A673 (cell line): ENCODE data around the gene MS4A4E. TPM values are rescaled to one million over a fixed set of nuclear protein-coding genes. Genes with fewer than 3 reads are reported as not detected.
"Not testable (repeated sequence)": the region's sequence is repeated elsewhere in the genome, so short reads cannot be mapped to it uniquely, and the experiment has no call there.

Experiments
- BruUV-seq: library from RNA; stranded (reverse); fragments of 400-500 nt; replicated peaks from 2 replicates; lab custom pipeline; 2021; lab: Mats Ljungman, UMichigan
- CTCF ChIA-PET: fragments of 300-600 bp; sonication (Branson Sonifier 250); formaldehyde crosslinking; loops from one replicate; lab custom pipeline; 2022; ENCODE audit warnings: antibody characterized with exemption; lab: Charles Lee
- POLR2A ChIA-PET: fragments of 300-600 bp; sonication (Branson Sonifier 250); formaldehyde crosslinking; loops from one replicate; lab custom pipeline; 2022; ENCODE audit warnings: antibody characterized with exemption; ENCODE audit not compliant: low non-redundant PET; lab: Charles Lee
- DNase-seq: peaks from one replicate; pipeline ENCODE4 v3.0.0-alpha.2; 2015; ENCODE audit warnings: low spot score
- H3K27ac ChIP-seq: fragments of 200-600 bp; sonication (generic); 2 replicates; pipeline ENCODE4 v1.5.1; 2016; ENCODE audit warnings: mixed run types, low read depth, mild to moderate bottlenecking, mixed read lengths, antibody characterized with exemption, low read length; ENCODE audit not compliant: poor library complexity, severe bottlenecking
- H3K27me3 ChIP-seq: fragments of 200-600 bp; sonication (generic); replicated peaks from 2 replicates; pipeline ENCODE4 v1.6.1; 2017; ENCODE audit warnings: mixed run types, low read depth, mild to moderate bottlenecking, mixed read lengths, antibody characterized with exemption, low read length; ENCODE audit not compliant: insufficient read depth, poor library complexity
- H3K36me3 ChIP-seq: fragments of 200-600 bp; sonication (generic); 2 replicates; pipeline ENCODE4 v1.6.1; 2016; ENCODE audit warnings: mixed run types, mild to moderate bottlenecking, mixed read lengths, antibody characterized with exemption, low read length; ENCODE audit not compliant: insufficient read depth, poor library complexity, severe bottlenecking
- H3K4me1 ChIP-seq: fragments of 200-600 bp; sonication (generic); 2 replicates; pipeline ENCODE4 v1.6.1; 2017; ENCODE audit warnings: mixed run types, mild to moderate bottlenecking, mixed read lengths, antibody characterized with exemption, low read length; ENCODE audit not compliant: insufficient read depth, poor library complexity, severe bottlenecking
- H3K4me3 ChIP-seq: fragments of 200-600 bp; sonication (generic); 2 replicates; pipeline ENCODE4 v1.5.1; 2016; ENCODE audit warnings: low read depth, mixed run types, mild to moderate bottlenecking, mixed read lengths, low read length; ENCODE audit not compliant: poor library complexity, severe bottlenecking
- H3K9me3 ChIP-seq: fragments of 200-600 bp; sonication (generic); 2 replicates; pipeline ENCODE4 v1.6.1; 2016; ENCODE audit warnings: mixed run types, low read depth, mild to moderate bottlenecking, mixed read lengths, antibody characterized with exemption, low read length; ENCODE audit not compliant: poor library complexity, severe bottlenecking
- CTCF ChIP-seq: fragments of 300-800, 200-600 bp; sonication (generic); conservative IDR thresholded peaks from 2 replicates; pipeline ENCODE4 v1.5.1; 2017; ENCODE audit warnings: low read depth, mild to moderate bottlenecking, antibody characterized with exemption, low read length, moderate library complexity, mixed read lengths
- EZH2 ChIP-seq: fragments of 200-600 bp; sonication (generic); IDR thresholded peaks from 2 replicates; pipeline ENCODE4 v1.6.1; 2017; ENCODE audit warnings: borderline replicate concordance, low read depth, mild to moderate bottlenecking, mixed read lengths, antibody characterized with exemption, low read length; ENCODE audit not compliant: poor library complexity, severe bottlenecking
- intact Hi-C: fragments of 100-400 bp; cut with micrococcal nuclease; formaldehyde crosslinking; loops from one replicate; pipeline ENCODE4 v1.10.0; 2022; ENCODE audit not compliant: unreplicated experiment
- total RNA-seq: library from RNA; stranded (reverse); gene quantifications from 2 replicates; pipeline ENCODE4 v1.2.3, GENCODE V29; 2021

Gene MS4A4E
- total RNA-seq, 1 experiment from 2014 or later = not detected

DNA sequence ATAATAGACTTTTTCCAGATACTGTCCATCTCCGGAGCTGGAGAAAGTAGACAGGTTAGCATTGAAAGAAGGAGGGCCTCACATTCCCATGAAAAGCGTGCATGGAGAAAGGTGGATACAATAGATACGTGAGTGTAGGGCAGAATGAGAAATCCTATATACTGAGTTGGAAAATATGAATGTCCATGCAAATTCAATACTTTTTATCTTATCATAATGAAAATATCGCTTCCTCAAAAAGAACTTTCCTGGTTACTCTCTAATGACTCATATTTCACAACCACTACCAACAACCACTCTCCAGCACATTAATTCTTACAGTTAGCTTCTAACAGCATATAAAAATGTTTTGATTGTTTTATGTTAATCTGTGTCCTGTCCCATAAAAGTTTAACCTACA lies 38.0 kb downstream of the MS4A4E start:
- Histone ChIP-seq H3K9me3 (no peaks in the 10 kb centered on the region), H3K27me3 (peaks cover 15% of the 10 kb centered on the region), H3K4me3 (no peak overlapping the region), H3K4me1 (no peaks in the 10 kb centered on the region), H3K36me3 (no peaks in the 10 kb centered on the region), H3K27ac (no peak overlapping the region)
- ChIA-PET CTCF (no interaction called here), POLR2A (no interaction called here)
- TF ChIP-seq CTCF = no peak
- no peak for TF ChIP-seq EZH2
- no TSS peak for BruUV-seq
- intact Hi-C loops = no loop called here
- DNase-seq = no peak

GRCh38 chr11:60201334-60201733 lies 41.6 kb downstream of the MS4A4E start:
- H3K27ac ChIP-seq, H3K9me3 ChIP-seq, intact Hi-C loops, H3K4me3 ChIP-seq, POLR2A ChIA-PET, DNase-seq, H3K36me3 ChIP-seq, CTCF ChIA-PET, BruUV-seq, H3K4me1 ChIP-seq: not testable (repeated sequence)
- peaks cover 15% of the 10 kb centered on the region for H3K27me3 ChIP-seq

GRCh38 chr11:60197442-60197841 lies 45.5 kb downstream of the MS4A4E start:
- TF ChIP-seq EZH2 (no peak), CTCF (no peak)
- CTCF ChIA-PET = no interaction called here
- Histone ChIP-seq H3K36me3 (no peaks in the 10 kb centered on the region), H3K4me3 (no peak overlapping the region), H3K27ac (no peak overlapping the region), H3K4me1 (no peaks in the 10 kb centered on the region), H3K9me3 (no peaks in the 10 kb centered on the region), H3K27me3 (no peaks in the 10 kb centered on the region)
- no TSS peak for BruUV-seq
- intact Hi-C loops = no loop called here
- no peak for DNase-seq
- POLR2A ChIA-PET = no interaction called here

DNA sequence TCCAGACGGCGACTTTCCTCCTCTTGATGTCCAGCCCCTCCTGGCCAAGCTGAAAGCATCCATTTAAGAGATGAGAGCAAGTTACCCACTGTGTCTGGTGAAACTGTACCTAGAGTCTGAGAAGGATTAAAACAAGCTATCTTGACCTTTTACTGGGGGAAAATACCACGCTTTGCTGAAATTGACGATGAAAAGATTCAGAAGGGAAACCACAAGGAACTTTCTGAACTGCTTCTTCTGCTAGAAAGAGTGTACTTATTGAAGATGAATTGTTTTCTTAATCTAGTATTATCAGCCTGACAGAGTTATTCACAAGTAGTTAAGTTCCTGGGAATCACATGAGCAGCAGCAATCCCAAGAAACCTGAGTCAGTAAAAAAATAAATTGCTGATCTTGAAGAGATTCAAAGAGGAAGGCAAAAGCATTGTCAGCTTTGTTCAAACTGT lies 47.0 kb downstream of the MS4A4E start:
- POLR2A ChIA-PET = no interaction called here
- H3K36me3 ChIP-seq = no peaks in the 10 kb centered on the region
- no TSS peak for BruUV-seq
- TF ChIP-seq CTCF (no peak), EZH2 (no peak)
- intact Hi-C loops = no loop called here
- CTCF ChIA-PET = no interaction called here
- H3K27ac ChIP-seq = no peak overlapping the region
- DNase-seq = no peak
- no peaks in the 10 kb centered on the region for H3K9me3 ChIP-seq
- H3K4me3 ChIP-seq = no peak overlapping the region
- no peaks in the 10 kb centered on the region for H3K27me3 ChIP-seq
- no peaks in the 10 kb centered on the region for H3K4me1 ChIP-seq
